SK-N-SH treated with all-trans-retinoic acid at 6 μM for 48 hours (cell line): Measurements from ENCODE around the gene RBM22.

Experiments used
- BACH2 ChIP-seq: fragments of 250-450 bp; sonication (Bioruptor Pico); IDR thresholded peaks from 2 replicates; pipeline ENCODE4 v1.9.0; 2021; ENCODE audit warnings: mild to moderate bottlenecking, borderline replicate concordance
- SNAI2 ChIP-seq: fragments of 250-450 bp; sonication (Bioruptor Pico); IDR thresholded peaks from 2 replicates; pipeline ENCODE4 v1.5.0; 2020; ENCODE audit warnings: mild to moderate bottlenecking, moderate library complexity
- ZFP3 ChIP-seq: fragments of 250-450 bp; sonication (Bioruptor Pico); IDR thresholded peaks from 2 replicates; pipeline ENCODE4 v1.5.0; 2020; ENCODE audit warnings: mild to moderate bottlenecking, moderate library complexity

DNA sequence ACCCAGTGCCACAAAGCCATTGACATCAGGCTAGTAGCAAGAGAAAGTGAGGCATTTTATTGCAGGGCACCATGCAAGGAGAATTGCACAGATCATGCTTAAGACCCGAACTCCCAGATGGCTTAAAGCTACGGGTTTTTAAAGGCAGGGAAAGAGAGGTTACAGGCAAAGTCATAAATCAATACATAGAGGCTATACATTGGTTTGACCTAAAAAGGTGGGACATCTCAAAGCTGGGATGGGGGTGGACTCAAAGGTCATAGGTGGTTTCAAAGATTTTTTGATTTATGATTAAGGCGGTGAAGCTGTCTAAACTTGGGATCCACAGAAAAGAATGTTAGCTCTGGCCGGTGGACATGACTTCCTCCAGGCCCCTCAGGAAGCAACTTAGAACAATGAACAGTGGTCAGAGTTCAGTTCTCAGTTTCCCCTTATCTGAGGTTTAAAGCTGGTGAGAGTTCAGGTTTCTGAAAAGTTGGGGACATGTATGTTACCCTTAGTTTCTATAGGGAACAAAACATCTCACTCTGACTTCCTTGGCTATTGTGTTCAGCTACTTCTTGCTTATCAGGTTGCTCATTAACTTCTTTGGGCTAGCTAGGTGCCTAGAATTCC lies 6.0 kb upstream of the RBM22 start:
- TF ChIP-seq SNAI2 (CRISPR knock-in tag), result no peak
- TF ChIP-seq ZFP3, result no peak
- TF ChIP-seq BACH2, result no peak
